ENCODE results near the gene SPATA45. TPM values are rescaled to one million over a fixed set of nuclear protein-coding genes. Genes with fewer than 3 reads are reported as not detected.

Gene SPATA45
- polyA plus RNA-seq, 1 experiment: not detected

GRCh38 chr1:212820969-212821368 lies 26.5 kb downstream of the SPATA45 start:
- ChIA-PET CTCF (no interaction called here), POLR2A (no interaction called here)
- TF ChIP-seq CTCF (IDR thresholded peaks at IDR 0.05; ENCODE audit: insufficient read depth, low read depth, low read length): no peak
- H3K36me3 ChIP-seq (ENCODE audit: control insufficient read depth, insufficient read depth, low read length): no peaks in the 10 kb centered on the region
- no peak overlapping the region for H3K4me3 ChIP-seq (ENCODE audit: low read depth, low read length)
- no peak for DNase-seq (ENCODE audit: low read depth)
- H3K27me3 ChIP-seq (ENCODE audit: control insufficient read depth, insufficient read depth, low read length): no peaks in the 10 kb centered on the region

- TF ChIP-seq CTCF (IDR thresholded peaks at IDR 0.05; ENCODE audit: insufficient read depth, low read depth, low read length): no peak
- Histone ChIP-seq H3K4me3 (ENCODE audit: low read depth, low read length) (no peak overlapping the region), H3K36me3 (ENCODE audit: control insufficient read depth, insufficient read depth, low read length) (no peaks in the 10 kb centered on the region), H3K27me3 (ENCODE audit: control insufficient read depth, insufficient read depth, low read length) (no peaks in the 10 kb centered on the region)
- POLR2A ChIA-PET: no interaction called here
- DNase-seq (ENCODE audit: low read depth): no peak
- CTCF ChIA-PET: interaction anchor here (0.9 to 1.4 kb wide), 2 partner anchors 27 to 175 kb away, joined by 3 to 4 read pairs; no protein-coding TSS in a partner anchor
These were observed 27.7 kb downstream of the SPATA45 start for GRCh38 chr1:212819726-212820125.

GRCh38 chr1:212816567-212817278 lies 30.7 kb downstream of the SPATA45 start:
- no peak for TF ChIP-seq CTCF (IDR thresholded peaks at IDR 0.05; ENCODE audit: insufficient read depth, low read depth, low read length)
- no peaks in the 10 kb centered on the region for H3K36me3 ChIP-seq (ENCODE audit: control insufficient read depth, insufficient read depth, low read length)
- CTCF ChIA-PET: interaction anchor here (2.9 kb wide), 1 partner anchor 179 kb away, joined by 10 read pairs; no protein-coding TSS in a partner anchor
- POLR2A ChIA-PET: no interaction called here
- no peaks in the 10 kb centered on the region for H3K27me3 ChIP-seq (ENCODE audit: control insufficient read depth, insufficient read depth, low read length)
- H3K4me3 ChIP-seq (ENCODE audit: low read depth, low read length): no peak overlapping the region
- no peak for DNase-seq (ENCODE audit: low read depth)

- peak; percentile 27; the same call in 1 of the 2 replicates for TF ChIP-seq CTCF (IDR thresholded peaks at IDR 0.05; ENCODE audit: insufficient read depth, low read depth, low read length)
- CTCF ChIA-PET: interaction anchor here (0.7 to 1.3 kb wide), 6 partner anchors 9 to 248 kb away, joined by 3 to 18 read pairs (median 3); no protein-coding TSS in a partner anchor
- POLR2A ChIA-PET: no interaction called here
- H3K36me3 ChIP-seq (ENCODE audit: control insufficient read depth, insufficient read depth, low read length): no peaks in the 10 kb centered on the region
- DNase-seq (ENCODE audit: low read depth): no peak
- no peak overlapping the region for H3K4me3 ChIP-seq (ENCODE audit: low read depth, low read length)
- H3K27me3 ChIP-seq (ENCODE audit: control insufficient read depth, insufficient read depth, low read length): no peaks in the 10 kb centered on the region
These were observed 32.7 kb downstream of the SPATA45 start for GRCh38 chr1:212814537-212815334.

GRCh38 chr1:212805767-212806166 lies 41.7 kb downstream of the SPATA45 start:
- Histone ChIP-seq H3K4me3 (ENCODE audit: low read depth, low read length) (no peak overlapping the region), H3K36me3 (ENCODE audit: control insufficient read depth, insufficient read depth, low read length) (no peaks in the 10 kb centered on the region; the same call in 1 of the 2 replicates), H3K27me3 (ENCODE audit: control insufficient read depth, insufficient read depth, low read length) (no peaks in the 10 kb centered on the region)
- POLR2A ChIA-PET: no interaction called here
- TF ChIP-seq CTCF (IDR thresholded peaks at IDR 0.05; ENCODE audit: insufficient read depth, low read depth, low read length): no peak
- no peak for DNase-seq (ENCODE audit: low read depth)
- CTCF ChIA-PET: no interaction called here

All from BJ (cell line).